Effector memory CD8-positive, alpha-beta T cell (primary cell): ENCODE results near the gene SMIM10.
"Not testable (repeated sequence)": the region's sequence is repeated elsewhere in the genome, so short reads cannot be mapped to it uniquely, and the experiment has no call there.

Experiments
- ATAC-seq: fragments of 150-1000 bp; cut with Tn5 transposase; replicated peaks from 2 replicates; pipeline ENCODE4 v1.10.0; 2021; ENCODE audit warnings: mild to moderate bottlenecking, moderate library complexity
- DNase-seq, 3 experiments: peaks; one replicate each; pipeline ENCODE4 v3.0.0; 2021
- H3K27ac Mint-ChIP-seq, 2 donors: one replicate each; pipeline ENCODE4 v1.8.0; 2022; ENCODE audit warnings: mild to moderate bottlenecking in 2 of 2, mixed read lengths in 2 of 2, moderate library complexity in 2 of 2
- H3K27me3 Mint-ChIP-seq, 2 donors: one replicate each; pipeline ENCODE4 v1.8.0; 2022; ENCODE audit warnings: mixed read lengths in 2 of 2
- H3K36me3 Mint-ChIP-seq: one replicate; pipeline ENCODE4 v1.8.0; 2022; ENCODE audit warnings: mild to moderate bottlenecking, moderate library complexity, mixed read lengths; ENCODE audit not compliant: insufficient read depth
- H3K4me1 Mint-ChIP-seq, 2 donors: one replicate each; pipeline ENCODE4 v1.8.0; 2022; ENCODE audit warnings: low read depth in 2 of 2, mixed read lengths in 2 of 2
- H3K4me3 Mint-ChIP-seq, 2 donors: one replicate each; pipeline ENCODE4 v1.8.0; 2022; ENCODE audit warnings: mild to moderate bottlenecking in 2 of 2, mixed read lengths in 2 of 2, moderate library complexity in 2 of 2
- H3K9me3 Mint-ChIP-seq, 2 donors: one replicate each; pipeline ENCODE4 v1.8.0; 2022; ENCODE audit warnings: mixed read lengths in 2 of 2
- total RNA-seq, 9 experiments: gene quantifications; one replicate each; lab custom pipeline; 2026; lab: John Stamatoyannopoulos, UW

The SMIM10 gene
- total RNA-seq, result 0 to 0.51 (median 0) reads per million in 9 experiments

GRCh38 chrX:134990801-134991481, at the start of gene SMIM10:
Gene SMIM10 (plus strand): TSS chrX:134990991. CDS start chrX:134991096, 105 bp downstream.
- peaks cover 0 to 7% of the 10 kb centered on the region in 2 donors for H3K4me1 Mint-ChIP-seq
- peak within 1 kb of the TSS; percentile 71 to 72 for H3K4me3 Mint-ChIP-seq
- ATAC-seq (peak; percentile 45), DNase-seq (peak in 1 of 3 experiments; percentile 3)
- no peaks in the 10 kb centered on the region for H3K9me3 Mint-ChIP-seq
- no peaks in the 10 kb centered on the region for H3K36me3 Mint-ChIP-seq
- H3K27ac Mint-ChIP-seq, result no peak within 1 kb of the TSS
- peaks cover 27 to 37% of the 10 kb centered on the region in 2 donors for H3K27me3 Mint-ChIP-seq

- H3K27ac Mint-ChIP-seq, H3K9me3 Mint-ChIP-seq, H3K27me3 Mint-ChIP-seq, DNase-seq, ATAC-seq, H3K4me3 Mint-ChIP-seq, H3K4me1 Mint-ChIP-seq, H3K36me3 Mint-ChIP-seq: not testable (repeated sequence)
Observed at GRCh38 chrX:134946364-134946763, 44.4 kb upstream of the SMIM10 start.

GRCh38 chrX:134948333-134949241, 42.2 kb upstream of the SMIM10 start:
- Mint-ChIP-seq H3K36me3 (no peaks in the 10 kb centered on the region), H3K4me3 (no peak overlapping the region), H3K4me1 (no peaks in the 10 kb centered on the region), H3K27me3 (no peaks in the 10 kb centered on the region), H3K27ac (no peak overlapping the region), H3K9me3 (no peaks in the 10 kb centered on the region)
- DNase-seq (no peak), ATAC-seq (no peak)

GRCh38 chrX:134949271-134949670, 41.5 kb upstream of the SMIM10 start:
- no peak for DNase-seq
- H3K4me1 Mint-ChIP-seq, result no peaks in the 10 kb centered on the region
- H3K9me3 Mint-ChIP-seq, result no peaks in the 10 kb centered on the region
- no peak overlapping the region for H3K4me3 Mint-ChIP-seq
- no peak for ATAC-seq
- no peaks in the 10 kb centered on the region for H3K27me3 Mint-ChIP-seq
- no peaks in the 10 kb centered on the region for H3K36me3 Mint-ChIP-seq
- no peak overlapping the region for H3K27ac Mint-ChIP-seq

- H3K9me3 Mint-ChIP-seq, result no peaks in the 10 kb centered on the region
- H3K4me3 Mint-ChIP-seq, result no peak overlapping the region
- H3K4me1 Mint-ChIP-seq, result no peaks in the 10 kb centered on the region
- H3K27ac Mint-ChIP-seq, result no peak overlapping the region
- H3K27me3 Mint-ChIP-seq, result peaks cover 13 to 15% of the 10 kb centered on the region in 2 donors
- H3K36me3 Mint-ChIP-seq, result no peaks in the 10 kb centered on the region
- ATAC-seq (no peak), DNase-seq (no peak)
Observed at GRCh38 chrX:134957836-134958235, 33.0 kb upstream of the SMIM10 start.

- H3K4me3 Mint-ChIP-seq, H3K4me1 Mint-ChIP-seq, H3K27ac Mint-ChIP-seq, DNase-seq, H3K36me3 Mint-ChIP-seq, ATAC-seq, H3K9me3 Mint-ChIP-seq: not testable (repeated sequence)
- peaks cover 22 to 29% of the 10 kb centered on the region in 2 donors for H3K27me3 Mint-ChIP-seq
Observed at GRCh38 chrX:134960366-134960765, 30.4 kb upstream of the SMIM10 start.

- no peak for ATAC-seq
- DNase-seq, result no peak
- Mint-ChIP-seq H3K27ac (no peak overlapping the region), H3K27me3 (peaks cover 23 to 31% of the 10 kb centered on the region in 2 donors), H3K9me3 (no peaks in the 10 kb centered on the region), H3K36me3 (peaks cover 3% of the 10 kb centered on the region), H3K4me1 (no peaks in the 10 kb centered on the region), H3K4me3 (no peak overlapping the region)
Observed at GRCh38 chrX:134963041-134963440, 27.8 kb upstream of the SMIM10 start.

GRCh38 chrX:134969726-134970125, 21.1 kb upstream of the SMIM10 start:
- Mint-ChIP-seq H3K4me3 (no peak overlapping the region), H3K27ac (no peak overlapping the region), H3K27me3 (peaks cover 5 to 13% of the 10 kb centered on the region in 2 donors), H3K36me3 (peaks cover 3% of the 10 kb centered on the region), H3K9me3 (no peaks in the 10 kb centered on the region), H3K4me1 (no peaks in the 10 kb centered on the region)
- ATAC-seq (no peak), DNase-seq (no peak)

- no peak overlapping the region for H3K4me3 Mint-ChIP-seq
- H3K27me3 Mint-ChIP-seq, result peaks cover 0 to 6% of the 10 kb centered on the region in 2 donors
- H3K27ac Mint-ChIP-seq, result no peak overlapping the region
- DNase-seq, result no peak
- H3K4me1 Mint-ChIP-seq, result no peaks in the 10 kb centered on the region
- H3K9me3 Mint-ChIP-seq, result no peaks in the 10 kb centered on the region
- no peaks in the 10 kb centered on the region for H3K36me3 Mint-ChIP-seq
- ATAC-seq, result no peak
Observed at GRCh38 chrX:134971926-134972325, 18.9 kb upstream of the SMIM10 start.

GRCh38 chrX:134975516-134975915, 15.3 kb upstream of the SMIM10 start:
- no peaks in the 10 kb centered on the region for H3K36me3 Mint-ChIP-seq
- no peaks in the 10 kb centered on the region for H3K9me3 Mint-ChIP-seq
- H3K27ac Mint-ChIP-seq, result no peak overlapping the region
- H3K4me3 Mint-ChIP-seq, result no peak overlapping the region
- H3K4me1 Mint-ChIP-seq, result no peaks in the 10 kb centered on the region
- DNase-seq (no peak), ATAC-seq (no peak)
- peaks cover 0 to 6% of the 10 kb centered on the region in 2 donors for H3K27me3 Mint-ChIP-seq

GRCh38 chrX:134981910-134982309, 8.9 kb upstream of the SMIM10 start:
- Mint-ChIP-seq H3K4me1 (no peaks in the 10 kb centered on the region), H3K4me3 (no peak overlapping the region), H3K36me3 (no peaks in the 10 kb centered on the region), H3K27ac (no peak overlapping the region), H3K9me3 (no peaks in the 10 kb centered on the region), H3K27me3 (peaks cover 0 to 11% of the 10 kb centered on the region in 2 donors)
- no peak for ATAC-seq
- no peak for DNase-seq

GRCh38 chrX:134982748-134983147, 8.0 kb upstream of the SMIM10 start:
- Mint-ChIP-seq H3K9me3 (no peaks in the 10 kb centered on the region), H3K4me3 (no peak overlapping the region), H3K36me3 (no peaks in the 10 kb centered on the region), H3K27me3 (peaks cover 0 to 11% of the 10 kb centered on the region in 2 donors), H3K4me1 (no peaks in the 10 kb centered on the region), H3K27ac (no peak overlapping the region)
- ATAC-seq, result no peak
- no peak for DNase-seq

GRCh38 chrX:134985479-134985878, 5.3 kb upstream of the SMIM10 start:
- H3K27me3 Mint-ChIP-seq, result peaks cover 12 to 28% of the 10 kb centered on the region in 2 donors
- no peaks in the 10 kb centered on the region for H3K9me3 Mint-ChIP-seq
- no peak overlapping the region for H3K27ac Mint-ChIP-seq
- H3K4me1 Mint-ChIP-seq, result no peaks in the 10 kb centered on the region
- DNase-seq (no peak), ATAC-seq (no peak)
- H3K4me3 Mint-ChIP-seq, result no peak overlapping the region
- H3K36me3 Mint-ChIP-seq, result no peaks in the 10 kb centered on the region

GRCh38 chrX:134990475-134990800, 353 bp upstream of the SMIM10 start:
- Mint-ChIP-seq H3K36me3 (no peaks in the 10 kb centered on the region), H3K27me3 (peaks cover 27 to 37% of the 10 kb centered on the region in 2 donors), H3K27ac (no peak overlapping the region), H3K9me3 (no peaks in the 10 kb centered on the region), H3K4me1 (peaks cover 0 to 7% of the 10 kb centered on the region in 2 donors), H3K4me3 (peak overlapping the region in 1 of 2 donors; percentile 71)
- ATAC-seq (no peak), DNase-seq (no peak)
